AML-193 (cell line): ENCODE data around the gene GPR108.
"Not testable (repeated sequence)": the region's sequence is repeated elsewhere in the genome, so short reads cannot be mapped to it uniquely, and the experiment has no call there.

Source experiments
- DNase-seq, 2 experiments: peaks; one replicate each; lab custom pipeline; 2025; lab: John Stamatoyannopoulos, UW

Gene GPR108

GRCh38 chr19:6720369-6721137 is 16.8 kb downstream of the GPR108 start, which contains the start of gene C3:
TSS of gene C3 (minus strand) at chr19:6720650. CDS start at chr19:6720589, 61 bp downstream.
- DNase-seq: peak; percentile 59 to 73

- DNase-seq: no peak
Measured at GRCh38 chr19:6719992-6720368, 17.4 kb downstream of the GPR108 start.

- no peak for DNase-seq
Measured at GRCh38 chr19:6719540-6719861, 17.9 kb downstream of the GPR108 start.

- DNase-seq: no peak
Measured at GRCh38 chr19:6718741-6719539, 18.4 kb downstream of the GPR108 start.

- DNase-seq: no peak
Measured at GRCh38 chr19:6718111-6718740, 19.2 kb downstream of the GPR108 start.

GRCh38 chr19:6717441-6717971 is 19.9 kb downstream of the GPR108 start:
- DNase-seq: no peak

- DNase-seq: no peak
Measured at GRCh38 chr19:6717036-6717435, 20.3 kb downstream of the GPR108 start.

- DNase-seq: no peak
Measured at GRCh38 chr19:6716610-6716970, 20.8 kb downstream of the GPR108 start.

- DNase-seq: no peak
Measured at GRCh38 chr19:6714749-6715555, 22.4 kb downstream of the GPR108 start.

- no peak for DNase-seq
Measured at GRCh38 chr19:6713773-6714692, 23.3 kb downstream of the GPR108 start.

- DNase-seq: no peak
Measured at GRCh38 chr19:6712692-6713670, 24.4 kb downstream of the GPR108 start.

GRCh38 chr19:6712231-6712630 is 25.1 kb downstream of the GPR108 start:
- no peak for DNase-seq

GRCh38 chr19:6711605-6712004 is 25.8 kb downstream of the GPR108 start:
- DNase-seq: no peak

GRCh38 chr19:6711078-6711361 is 26.4 kb downstream of the GPR108 start:
- DNase-seq: no peak

- DNase-seq: no peak
Measured at GRCh38 chr19:6710273-6711077, 26.9 kb downstream of the GPR108 start.

- DNase-seq: no peak
Measured at GRCh38 chr19:6709549-6709948, 27.8 kb downstream of the GPR108 start.

GRCh38 chr19:6708913-6709312 is 28.5 kb downstream of the GPR108 start:
- DNase-seq: not testable (repeated sequence)

- no peak for DNase-seq
Measured at GRCh38 chr19:6708346-6708745, 29.0 kb downstream of the GPR108 start.

- DNase-seq: no peak
Measured at GRCh38 chr19:6707658-6708018, 29.7 kb downstream of the GPR108 start.
